Measurements from ENCODE around the gene SLC9A8. TPM values are rescaled to one million over a fixed set of nuclear protein-coding genes. Genes with fewer than 3 reads are reported as not detected.
A peak's percentile ranks its signal among the peaks of the same experiment; 100 is the strongest.

Gene SLC9A8
- total and polyA plus RNA-seq, 2 of the 8 experiments (the other 6 are each of a cell fraction or from before 2014, with no cell fraction given): 3.2 to 6.2 TPM

DNA sequence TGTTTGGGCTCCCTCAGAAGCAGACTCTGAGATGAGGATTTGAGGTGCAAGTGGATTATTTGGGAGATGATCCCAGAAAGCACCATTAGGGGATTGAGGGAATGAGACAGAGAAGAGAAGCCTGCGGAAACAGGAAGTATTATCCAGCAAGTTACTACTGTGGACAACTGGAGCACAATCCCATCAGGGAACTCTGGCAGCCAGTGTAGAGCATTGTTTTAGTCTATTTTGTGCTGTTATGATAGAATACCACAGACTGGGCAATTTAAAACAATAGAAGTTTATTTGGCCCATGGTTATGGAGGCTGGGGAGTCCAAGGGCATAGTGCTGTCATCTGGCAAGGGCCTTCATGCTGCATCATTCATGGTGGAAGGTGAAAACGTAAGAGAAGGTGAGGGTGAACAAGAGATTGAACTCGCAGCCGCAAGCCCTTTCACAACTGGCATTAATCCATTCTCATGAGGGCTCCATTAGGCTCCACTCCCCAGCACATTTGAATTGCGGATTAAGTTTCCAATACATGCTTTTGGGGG, 43.5 kb upstream of the SLC9A8 start:
- H4K5ac ChIP-seq (ENCODE audit: insufficient read length, low read depth, low read length): peak overlapping the region; percentile 82
- H3K79me1 ChIP-seq (ENCODE audit: low read depth, low read length): no peaks in the 10 kb centered on the region
- peak overlapping the region; percentile 61 for H3K4ac ChIP-seq (replicated peaks; ENCODE audit: insufficient read length, low read depth, low read length)
- no peak overlapping the region for H4K8ac ChIP-seq (ENCODE audit: extremely low read depth, insufficient read depth, low read length)
- peak overlapping the region; percentile 66 for H3K18ac ChIP-seq (ENCODE audit: extremely low read depth, low read length)
- no peak overlapping the region for H3K23ac ChIP-seq (ENCODE audit: insufficient read length)
- peaks cover 0 to 3% (median 0%) of the 10 kb centered on the region in 4 experiments; a peak in 1 of 8 replicates for H3K36me3 ChIP-seq (ENCODE audit: control insufficient read depth in 2 of 4, insufficient read depth in 4 of 4, low read length in 3 of 4)
- H2BK12ac ChIP-seq (ENCODE audit: low read depth, low read length): peak overlapping the region; percentile 99
- peaks cover 7 to 23% (median 14%) of the 10 kb centered on the region in 4 experiments; a peak in 6 of 7 replicates for H3K4me1 ChIP-seq (replicated peaks in 1 of 4; ENCODE audit: control insufficient read depth in 3 of 4, insufficient read depth in 4 of 4, low read length in 3 of 4)
- H2BK20ac ChIP-seq (ENCODE audit: low read length): peak overlapping the region; percentile 99
- H3K4me3 ChIP-seq (ENCODE audit: extremely low read depth in 1 of 4, insufficient read depth in 2 of 4, low read depth in 3 of 4, low read length in 4 of 4): peak overlapping the region in 1 of 4 experiments; percentile 29; a peak in 1 of 8 replicates
- H2AK5ac ChIP-seq (ENCODE audit: low read depth, low read length): peak overlapping the region; percentile 98
- H3K4me2 ChIP-seq (ENCODE audit: insufficient read depth in 1 of 2, low read depth in 2 of 2, low read length in 2 of 2): peak overlapping the region in 1 of 2 experiments; percentile 56; a peak in 1 of 4 replicates
- TF ChIP-seq KDM5A (IDR thresholded peaks at IDR 0.05; ENCODE audit: low read length) (no peak), CTBP2 (IDR thresholded peaks at IDR 0.05; ENCODE audit: borderline replicate concordance, insufficient read depth, insufficient read length, low read length) (no peak), RBBP5 (IDR thresholded peaks at IDR 0.05; ENCODE audit: borderline replicate concordance, low read depth, low read length) (no peak), TBP (IDR thresholded peaks at IDR 0.05; ENCODE audit: low read depth, low read length) (no peak)
- H3K9ac ChIP-seq (replicated peaks in 1 of 4; ENCODE audit: extremely low read depth in 1 of 4, low read depth in 3 of 4, low read length in 3 of 4): no peak overlapping the region
- H2BK15ac ChIP-seq (ENCODE audit: low read length): no peak overlapping the region
- 83% methylated on average over 5 of the region's 5 CpGs; no CpG with 5 or more reads in 1 of the 2 experiments for WGBS, 2 experiments (ENCODE audit: extremely low coverage in 1 of 2, insufficient coverage in 1 of 2, insufficient read length in 1 of 2, insufficient replicate concordance in 2 of 2, low coverage in 1 of 2, low lambda C conversion rate in 2 of 2, missing lambda C conversion rate in 1 of 2)
- peak overlapping the region; percentile 99 for H2BK120ac ChIP-seq (replicated peaks; ENCODE audit: low read depth, low read length)
- no peaks in the 10 kb centered on the region for H3K27me3 ChIP-seq (replicated peaks in 1 of 4; ENCODE audit: control insufficient read depth in 3 of 4, extremely low read depth in 1 of 4, insufficient read depth in 3 of 4, low read length in 3 of 4)
- H3K23me2 ChIP-seq (ENCODE audit: low read depth, low read length): peaks cover 2% of the 10 kb centered on the region; the same call in 1 of the 2 replicates
- H4K20me1 ChIP-seq (replicated peaks in 1 of 2; ENCODE audit: control insufficient read depth in 1 of 2, insufficient read depth in 2 of 2, low read length in 2 of 2): no peaks in the 10 kb centered on the region
- H3K79me2 ChIP-seq (ENCODE audit: control insufficient read depth in 1 of 2, insufficient read depth in 2 of 2, low read length in 2 of 2): no peaks in the 10 kb centered on the region
- H3K9me3 ChIP-seq (ENCODE audit: insufficient read depth in 2 of 2, low read depth in 1 of 2, low read length in 1 of 2): peaks cover 0 to 6% of the 10 kb centered on the region in 2 experiments; a peak in 1 of 4 replicates
- peak overlapping the region; percentile 99; the same call in 1 of the 2 replicates for H2BK5ac ChIP-seq (ENCODE audit: low read depth, low read length)
- peak overlapping the region; percentile 79 for H3K27ac ChIP-seq (ENCODE audit: low read depth, low read length)
- ChIA-PET CTCF (ENCODE audit: partially characterized antibody) (no interaction called here), POLR2A (ENCODE audit: partially characterized antibody) (no interaction called here)
- no peak overlapping the region for H3K14ac ChIP-seq (ENCODE audit: insufficient read length)
- no peak for FAIRE-seq
- DNase-seq (ENCODE audit: low read depth in 1 of 2, low spot score in 2 of 2): no peak
- peak overlapping the region; percentile 95 for H4K91ac ChIP-seq (replicated peaks; ENCODE audit: insufficient read length, low read length)
- peak overlapping the region; percentile 3; the same call in 1 of the 2 replicates for H2AFZ ChIP-seq (ENCODE audit: low read length)
- H3K56ac ChIP-seq (replicated peaks; ENCODE audit: insufficient read length, low read depth, low read length): peak overlapping the region; percentile 36

All from H1 (cell line).